Right kidney (tissue), 1 donor: ENCODE data around the gene MGAT4A.
"Not testable (repeated sequence)": the region's sequence is repeated elsewhere in the genome, so short reads cannot be mapped to it uniquely, and the experiment has no call there.

Experiments used
- DNase-seq: peaks from one replicate; pipeline ENCODE4 v3.0.0-alpha.2; 2016

Gene MGAT4A

GRCh38 chr2:98761267-98761781, 30.4 kb upstream of the MGAT4A start:
- DNase-seq, result no peak

GRCh38 chr2:98759827-98760625, 29.1 kb upstream of the MGAT4A start:
- no peak for DNase-seq

DNA sequence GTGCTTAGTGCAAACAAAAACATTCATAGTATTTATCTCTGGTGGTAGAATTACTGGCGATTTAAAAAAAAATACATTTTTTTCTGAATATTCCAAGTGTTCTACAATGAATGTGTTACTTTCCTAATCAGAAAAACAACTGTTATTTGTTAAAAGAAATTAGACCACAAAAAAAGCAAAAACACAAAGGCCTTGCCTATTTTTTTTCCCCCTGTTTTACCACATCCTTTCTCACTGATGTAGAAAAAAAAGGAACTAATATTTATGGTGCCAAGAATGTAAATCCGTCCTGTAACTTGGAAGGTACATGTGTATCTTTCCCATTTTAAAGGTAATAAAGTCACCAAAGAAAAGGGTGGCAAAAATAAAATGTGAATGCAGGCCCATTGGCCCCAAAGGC, 28.4 kb upstream of the MGAT4A start:
- DNase-seq, result no peak

DNA sequence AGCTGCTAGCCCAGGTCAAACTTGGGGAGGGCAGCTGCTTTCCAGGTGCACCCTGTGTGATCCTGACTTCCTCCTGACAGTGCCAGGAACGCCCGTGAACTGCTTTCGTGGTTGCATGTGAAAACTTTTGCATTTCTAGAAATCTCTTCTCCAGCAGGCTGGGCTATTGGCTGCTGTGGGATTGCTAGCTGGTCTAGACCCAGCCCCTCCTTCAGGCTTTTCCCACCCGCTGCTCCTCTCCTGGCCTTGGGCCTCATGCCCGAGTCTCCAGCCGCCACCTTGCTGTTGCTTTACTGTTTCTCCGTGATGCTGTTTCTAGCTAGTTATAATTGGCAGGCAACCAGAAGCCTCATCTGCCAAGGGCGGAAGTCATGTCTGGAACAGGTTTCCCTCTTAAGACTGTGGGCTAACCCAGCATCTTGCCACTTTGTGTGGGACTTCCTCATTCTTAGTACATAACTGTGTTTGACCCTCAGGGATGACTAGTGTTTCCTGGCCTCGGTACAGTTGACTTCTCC, 27.0 kb upstream of the MGAT4A start:
- no peak for DNase-seq

DNA sequence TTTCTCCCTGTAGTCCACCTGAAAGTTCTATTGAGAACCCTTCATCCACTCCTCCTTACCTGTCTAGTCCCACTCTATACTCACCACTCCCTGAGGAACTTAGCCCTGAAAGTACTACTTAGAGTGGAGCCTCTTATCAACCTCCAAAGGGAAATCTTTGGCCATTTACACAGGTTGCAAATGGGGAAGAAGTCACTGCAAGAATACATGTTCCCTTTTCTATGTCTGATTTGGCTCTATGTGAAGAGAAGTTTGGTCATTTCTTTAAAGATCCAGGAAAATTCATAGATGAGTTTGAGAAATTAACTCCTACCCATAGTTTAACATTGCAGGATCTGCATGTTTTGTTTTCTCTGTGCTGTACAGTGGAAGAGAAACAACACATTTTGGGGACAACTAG, 22.9 kb upstream of the MGAT4A start:
- no peak for DNase-seq

GRCh38 chr2:98752711-98753110, 21.8 kb upstream of the MGAT4A start:
- not testable (repeated sequence) for DNase-seq

- DNase-seq, result no peak
These were observed 20.8 kb upstream of the MGAT4A start for GRCh38 chr2:98751748-98752147.

- DNase-seq, result no peak
These were observed 19.8 kb upstream of the MGAT4A start for GRCh38 chr2:98750593-98751282.

DNA sequence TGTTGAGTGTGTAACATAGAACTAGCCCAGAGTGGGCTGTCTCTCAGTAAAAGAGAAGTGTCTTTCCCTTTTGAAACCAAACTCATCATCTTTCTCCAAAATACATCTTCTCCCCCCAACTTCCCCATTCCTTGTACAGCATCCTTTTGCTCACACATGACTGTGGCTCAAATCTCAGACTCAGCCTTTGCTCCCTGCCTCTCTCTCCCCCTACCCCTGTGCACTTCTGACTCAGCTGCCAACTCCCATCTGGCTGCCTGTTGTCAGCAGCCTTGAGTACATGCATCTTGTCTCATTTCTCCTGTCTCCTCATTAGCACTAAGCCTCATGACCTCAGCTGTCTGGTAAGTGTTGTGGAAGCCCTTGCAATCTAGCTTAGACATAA, 18.1 kb upstream of the MGAT4A start:
- DNase-seq, result no peak

DNA sequence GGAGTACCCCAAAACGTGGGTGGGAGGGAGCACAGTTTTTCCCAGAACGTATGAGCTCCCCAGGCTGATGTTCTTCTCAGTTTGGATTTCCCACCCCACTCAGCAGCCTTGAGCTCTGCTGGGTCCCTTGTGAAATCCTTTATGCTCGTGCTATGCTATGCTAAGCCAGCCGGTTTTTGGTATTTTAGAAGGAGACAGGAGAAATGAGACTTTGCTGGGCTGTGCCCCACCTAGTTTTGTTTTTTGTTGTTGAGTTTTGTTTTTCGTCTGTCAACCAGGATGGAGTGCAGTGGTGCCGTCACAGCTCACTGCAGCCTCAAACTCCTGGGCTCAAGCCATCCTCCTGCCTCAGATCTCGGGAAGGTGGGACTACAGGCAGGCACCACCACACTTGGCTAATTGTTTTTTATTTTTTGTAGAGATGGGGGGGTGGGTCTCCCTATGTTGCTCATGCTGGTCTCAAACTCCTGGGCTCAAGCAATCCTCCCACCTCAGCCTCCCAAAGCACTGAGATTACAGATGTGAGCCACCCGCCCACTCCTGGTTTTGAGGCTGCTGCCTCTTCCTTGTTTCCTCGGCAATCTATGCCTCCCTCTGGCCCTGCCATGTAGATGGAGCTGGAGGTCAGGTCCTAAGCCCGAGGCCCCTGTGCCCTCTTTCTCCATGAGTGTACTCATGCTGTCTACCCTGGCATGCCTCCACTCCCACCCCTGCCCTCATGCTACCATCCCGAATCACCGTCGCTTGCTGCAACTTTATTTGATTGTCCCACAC, 17.5 kb upstream of the MGAT4A start:
- no peak for DNase-seq

GRCh38 chr2:98747888-98748287, 17.0 kb upstream of the MGAT4A start:
- DNase-seq, result no peak

DNA sequence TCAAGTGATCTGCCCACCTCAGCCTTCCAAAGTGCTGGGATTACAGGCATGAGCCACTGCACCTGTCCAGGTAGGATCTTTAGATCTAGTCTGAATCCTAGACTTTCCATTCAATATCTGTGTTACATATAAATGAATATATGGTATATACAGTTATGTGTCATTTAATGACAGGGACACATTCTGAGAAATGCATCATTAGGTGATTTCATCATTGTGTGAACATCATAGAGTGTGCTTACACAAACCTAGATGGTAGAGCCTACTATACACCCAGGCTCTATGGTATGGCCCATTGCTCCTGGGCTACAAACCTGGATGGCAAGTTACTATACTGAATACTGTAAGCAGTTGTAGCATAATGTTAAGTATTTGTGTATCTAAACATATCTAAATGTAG, 15.5 kb upstream of the MGAT4A start:
- no peak for DNase-seq

DNA sequence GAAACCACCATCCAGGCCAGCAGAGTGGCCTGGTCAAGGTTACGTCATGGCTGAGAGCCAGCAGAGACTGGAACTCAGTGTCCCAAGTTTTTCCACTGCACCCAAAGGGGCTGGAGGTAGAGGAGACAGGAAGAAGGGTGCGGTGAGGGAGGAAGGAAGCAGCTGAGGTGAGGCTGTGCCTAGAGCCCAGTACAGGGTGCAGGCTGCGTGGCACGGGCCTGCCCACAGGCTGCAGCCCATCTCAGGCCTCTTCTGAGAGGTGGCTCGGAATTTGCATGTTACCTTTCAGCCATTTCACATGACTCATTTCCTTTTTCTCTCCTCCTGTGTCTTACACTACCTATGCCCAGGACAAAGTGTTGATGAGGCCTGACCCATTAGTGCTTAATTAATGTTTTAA, 13.7 kb upstream of the MGAT4A start:
- no peak for DNase-seq

DNA sequence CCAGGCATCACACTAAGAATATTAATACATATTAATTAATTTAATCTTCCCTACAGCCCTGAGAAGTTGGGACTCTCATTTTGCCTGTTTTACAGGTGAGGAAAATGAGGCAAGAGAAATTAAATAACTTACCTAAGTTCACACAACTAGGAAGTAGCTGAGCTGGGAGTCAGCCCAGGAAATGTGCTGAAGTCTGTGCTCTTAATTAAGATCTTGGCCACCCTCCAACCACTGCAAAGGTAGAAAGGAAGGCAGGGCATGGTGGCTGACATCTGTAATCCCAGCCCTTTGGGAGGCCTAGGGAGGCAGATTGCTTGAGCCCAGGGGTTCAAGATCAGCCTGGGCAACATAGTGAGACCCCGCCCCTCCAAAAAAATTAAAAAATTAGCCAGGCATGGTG, 12.9 kb upstream of the MGAT4A start:
- no peak for DNase-seq

DNA sequence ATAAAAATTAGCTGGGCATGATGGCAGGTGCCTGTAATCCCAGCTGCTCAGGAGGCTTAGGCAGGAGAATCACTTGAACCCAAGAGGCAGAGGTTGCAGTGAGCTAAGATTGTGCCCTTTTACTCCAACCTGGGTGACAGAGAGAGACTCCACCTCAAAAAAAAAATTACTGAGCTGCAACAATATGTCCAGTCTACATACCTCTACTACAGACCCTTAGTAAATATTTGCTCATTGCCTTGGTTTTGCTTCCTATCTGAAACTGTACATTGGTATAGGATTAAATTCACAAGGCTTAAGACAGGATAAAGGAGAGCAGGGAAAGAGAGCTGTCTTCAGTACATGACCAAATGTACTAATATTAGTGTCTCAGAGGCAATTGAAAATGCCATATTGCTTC, 8.1 kb upstream of the MGAT4A start:
- no peak for DNase-seq

DNA sequence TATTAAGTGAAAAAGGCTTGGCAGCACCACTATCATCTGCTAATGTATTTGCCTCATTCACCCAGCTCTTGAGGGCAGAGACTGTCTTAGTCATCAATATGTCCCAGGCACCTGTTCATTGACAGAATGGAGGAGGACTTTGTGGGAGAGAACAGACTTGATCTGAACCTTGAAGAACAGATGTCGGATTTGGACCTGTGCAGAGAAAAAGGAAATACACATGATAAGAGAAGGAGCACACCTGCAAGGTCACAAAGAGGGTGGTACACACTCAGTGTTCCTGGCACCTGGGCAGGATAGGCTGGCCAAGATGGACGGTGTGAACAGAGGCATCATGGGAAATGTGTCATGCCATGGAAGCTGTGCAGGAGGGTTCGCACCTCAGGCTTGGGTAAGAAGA, 7.4 kb upstream of the MGAT4A start:
- DNase-seq, result no peak

GRCh38 chr2:98737848-98738247, 6.9 kb upstream of the MGAT4A start:
- DNase-seq, result no peak

DNA sequence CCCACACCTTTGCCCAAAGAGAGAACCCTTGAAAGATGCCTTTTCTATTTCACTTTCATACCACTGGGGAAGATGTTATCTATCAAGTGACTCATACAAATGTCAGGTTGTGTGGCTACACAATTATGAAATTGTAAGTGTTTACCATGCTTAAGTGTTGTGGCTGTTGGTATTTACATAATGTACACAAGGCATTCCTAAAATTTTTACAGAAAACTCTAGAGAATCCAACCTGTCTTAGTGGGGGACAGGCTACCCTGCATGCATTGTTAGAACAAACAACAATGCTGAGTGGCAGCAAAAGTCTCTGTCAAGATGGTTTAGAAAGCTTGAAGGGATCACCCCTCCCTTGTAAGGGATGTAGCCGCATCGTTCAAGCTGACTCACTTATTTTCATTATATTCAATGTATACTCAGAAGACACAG, 5.5 kb upstream of the MGAT4A start:
- no peak for DNase-seq

DNA sequence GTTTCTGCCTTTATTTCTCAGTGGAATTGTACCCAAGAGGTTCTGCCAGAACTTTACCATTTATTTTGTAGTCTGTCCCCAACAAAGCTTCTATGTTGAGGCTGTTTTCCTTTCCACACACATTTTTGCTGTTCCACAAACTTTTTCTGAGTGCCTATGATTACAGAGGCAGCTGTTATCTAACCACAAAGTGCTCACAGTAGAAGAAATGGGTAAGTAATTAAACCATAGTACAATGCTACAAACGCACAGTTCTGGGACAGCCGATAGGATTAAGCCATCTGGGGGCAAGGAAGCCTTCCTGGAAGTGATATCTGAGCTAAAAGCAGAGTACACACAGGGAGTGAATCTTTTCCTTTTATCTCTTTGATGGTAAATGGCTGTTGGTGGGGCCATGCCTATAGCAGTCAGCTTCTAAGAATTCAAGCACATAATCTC, 3.9 kb upstream of the MGAT4A start:
- DNase-seq, result no peak

- DNase-seq, result no peak
These were observed 3.2 kb upstream of the MGAT4A start for GRCh38 chr2:98734162-98734561.

DNA sequence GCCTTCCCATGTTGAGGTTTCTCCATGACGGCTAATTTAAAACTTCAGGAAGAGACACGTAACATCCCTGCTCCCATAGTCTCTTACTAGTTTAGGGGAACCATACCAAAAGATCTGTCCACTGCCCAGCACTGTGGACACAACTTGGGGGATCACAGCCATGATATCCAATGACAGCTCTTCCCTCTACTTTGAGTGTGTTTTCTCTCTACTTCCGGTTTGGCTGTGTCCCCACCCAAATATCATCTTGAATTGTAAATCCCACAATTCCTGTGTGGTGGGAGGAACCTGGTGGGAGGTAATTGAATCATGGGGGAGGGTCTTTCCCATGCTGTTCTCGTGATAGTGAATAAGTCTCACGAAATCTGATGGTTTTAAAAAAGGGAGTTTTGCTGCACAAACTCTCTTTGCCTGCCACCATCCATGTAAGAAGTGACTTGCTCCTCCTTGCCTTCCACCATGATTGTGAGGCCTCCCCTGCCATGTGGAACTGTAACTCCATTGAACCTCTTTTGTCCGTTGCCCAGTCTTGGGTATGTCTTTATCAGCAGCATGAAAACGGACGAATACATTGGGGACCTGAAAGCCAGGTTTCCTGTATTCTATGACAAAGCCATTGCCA, 1.6 kb upstream of the MGAT4A start:
- DNase-seq, result no peak

- no peak for DNase-seq
These were observed 990 bp upstream of the MGAT4A start for GRCh38 chr2:98731894-98732349.
